Measurements from ENCODE around the gene KCNIP1.

- no peak for TF ChIP-seq EZH2 (IDR thresholded peaks at IDR 0.05; ENCODE audit: borderline replicate concordance, insufficient read depth, low read length, poor library complexity, severe bottlenecking)
- TF ChIP-seq POLR2AphosphoS5 (IDR thresholded peaks at IDR 0.05), result no peak
- TF ChIP-seq CTCF (IDR thresholded peaks at IDR 0.05; ENCODE audit: poor library complexity, severe bottlenecking), result no peak
- TF ChIP-seq EP300 (conservative IDR thresholded peaks at IDR 0.05; ENCODE audit: poor library complexity, severe bottlenecking), result no peak
- no peak for TF ChIP-seq REST (IDR thresholded peaks at IDR 0.05; ENCODE audit: borderline replicate concordance)
- no peak for TF ChIP-seq RAD21 (conservative IDR thresholded peaks at IDR 0.05)
- TF ChIP-seq MXI1 (conservative IDR thresholded peaks at IDR 0.05; ENCODE audit: poor library complexity, severe bottlenecking), result no peak
- no peak for TF ChIP-seq TAF1 (IDR thresholded peaks at IDR 0.05; ENCODE audit: low read depth)
Measured at GRCh38 chr5:170464280-170465127, 39.3 kb upstream of the KCNIP1 start.
